CD4-positive, alpha-beta T cell (primary cell): Measurements from ENCODE around the gene NR5A1. TPM values are rescaled to one million over a fixed set of nuclear protein-coding genes. Genes with fewer than 3 reads are reported as not detected.

Experiments used
- ATAC-seq: fragments of 200-7000 bp; cut with Tn5 transposase; one replicate; pipeline ENCODE4 v1.10.0; 2022; ENCODE audit warnings: mild to moderate bottlenecking; ENCODE audit not compliant: poor library complexity
- CTCF ChIA-PET: fragments of 350-600 bp; sonication (Branson Sonifier 250); formaldehyde crosslinking; loops from one replicate; lab custom pipeline; 2021; ENCODE audit warnings: antibody characterized with exemption, inconsistent platforms; lab: Charles Lee
- POLR2A ChIA-PET: fragments of 350-600 bp; sonication (Branson Sonifier 250); formaldehyde crosslinking; loops from one replicate; lab custom pipeline; 2021; ENCODE audit warnings: antibody characterized with exemption, inconsistent platforms; lab: Charles Lee
- DNase-seq, 14 experiments: peaks; one replicate each; pipeline ENCODE4 v3.0.0-alpha.2; 2013 to 2020; ENCODE audit warnings: mixed read lengths in 2 of 14
- H3K27ac ChIP-seq, 2 donors: one replicate each; pipeline versions ENCODE4 v1.5.1 to v1.7.0; 2013; ENCODE audit warnings: low read length in 2 of 2, low read depth in 1 of 2, mild to moderate bottlenecking in 1 of 2
- H3K27me3 ChIP-seq, 2 experiments: 1 replicate in 1 of 2; 2 replicates in 1 of 2; pipeline versions ENCODE4 v1.6.1 to v1.7.0; 2013; ENCODE audit warnings: low read length in 2 of 2, control low read depth in 1 of 2, mild to moderate bottlenecking in 1 of 2, moderate library complexity in 1 of 2; ENCODE audit not compliant: insufficient read depth in 2 of 2, control insufficient read depth in 1 of 2
- H3K36me3 ChIP-seq: one replicate; pipeline ENCODE4 v1.6.1; 2013; ENCODE audit warnings: low read length, control low read depth; ENCODE audit not compliant: insufficient read depth
- H3K4me1 ChIP-seq: one replicate; pipeline ENCODE4 v1.6.1; 2013; ENCODE audit warnings: low read length, control low read depth; ENCODE audit not compliant: insufficient read depth
- H3K4me3 ChIP-seq: one replicate; pipeline ENCODE4 v1.5.1; 2013; ENCODE audit warnings: mild to moderate bottlenecking, low read length, moderate library complexity
- H3K9me3 ChIP-seq, 2 experiments: 1 replicate in 1 of 2; 2 replicates in 1 of 2; pipeline versions ENCODE4 v1.6.1 to v1.7.0; 2013; ENCODE audit warnings: low read length in 2 of 2, mild to moderate bottlenecking in 2 of 2, control low read depth in 1 of 2, moderate library complexity in 1 of 2; ENCODE audit not compliant: control insufficient read depth in 1 of 2, insufficient read depth in 1 of 2
- H3K27ac Mint-ChIP-seq: one replicate; pipeline ENCODE4 v1.8.0; 2020; ENCODE audit warnings: mixed read lengths
- H3K27me3 Mint-ChIP-seq: one replicate; pipeline ENCODE4 v1.8.0; 2021; ENCODE audit warnings: mixed read lengths
- H3K36me3 Mint-ChIP-seq: one replicate; pipeline ENCODE4 v1.8.0; 2021; ENCODE audit warnings: low read depth, mixed read lengths
- H3K4me1 Mint-ChIP-seq: one replicate; pipeline ENCODE4 v1.8.0; 2021; ENCODE audit warnings: low read depth, mixed read lengths
- H3K4me3 Mint-ChIP-seq: one replicate; pipeline ENCODE4 v1.8.0; 2020; ENCODE audit warnings: mild to moderate bottlenecking, mixed read lengths
- H3K9me3 Mint-ChIP-seq: one replicate; pipeline ENCODE4 v1.8.0; 2020; ENCODE audit warnings: mixed read lengths
- intact Hi-C, 2 experiments: fragments of 100-400 bp; cut with DNase I in 1 of 2; cut with micrococcal nuclease in 1 of 2; formaldehyde crosslinking; loops; one replicate each; pipeline versions ENCODE4 v1.15.1 to v1.9.0; 2023 to 2025; cut with DNase I, micrococcal nuclease
- total RNA-seq, 174 experiments: library from RNA in 2 of 174; stranded (reverse) in 2 of 174; gene quantifications; one replicate each; pipeline ENCODE4 v1.2.3 and lab custom pipeline; 2021 to 2026
- TF ChIP-seq, protein P1 (sequence below): fragments of 200-600 bp; IDR thresholded peaks from one replicate; pipeline ENCODE4 v1.8.0; 2022; ENCODE audit warnings: antibody characterized with exemption, mild to moderate bottlenecking

NR5A1 gene
- total RNA-seq, 2 experiments from 2014 or later, result not detected

DNA sequence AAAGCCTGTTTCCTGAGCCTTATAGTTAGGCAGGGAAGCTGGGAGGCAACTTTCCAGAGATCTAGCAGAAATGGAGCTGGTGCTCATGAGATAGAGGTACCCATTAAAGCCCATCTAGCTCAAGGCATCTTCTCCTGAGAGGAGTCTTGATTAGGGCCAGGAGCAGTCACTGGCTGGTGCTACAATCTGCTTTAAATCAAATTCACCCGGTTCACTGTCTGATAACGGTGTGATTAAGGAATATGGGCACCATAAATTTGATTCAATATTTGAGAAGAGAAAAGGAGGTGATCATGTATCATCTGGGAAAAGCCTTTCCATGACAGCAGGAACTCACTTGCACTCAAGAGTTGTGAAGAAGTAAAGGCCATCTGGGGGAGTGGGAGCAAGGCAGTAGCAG is 23.9 kb upstream of the NR5A1 start:
- POLR2A ChIA-PET, result no interaction called here
- H3K9me3 ChIP-seq, result no peaks in the 10 kb centered on the region
- CTCF ChIA-PET, result no interaction called here
- H3K4me3 ChIP-seq, result no peak overlapping the region
- Mint-ChIP-seq H3K27me3 (peaks cover 4% of the 10 kb centered on the region), H3K9me3 (no peaks in the 10 kb centered on the region), H3K4me3 (no peak overlapping the region), H3K27ac (no peak overlapping the region), H3K36me3 (no peaks in the 10 kb centered on the region), H3K4me1 (no peaks in the 10 kb centered on the region)
- TF ChIP-seq, protein P1, sequence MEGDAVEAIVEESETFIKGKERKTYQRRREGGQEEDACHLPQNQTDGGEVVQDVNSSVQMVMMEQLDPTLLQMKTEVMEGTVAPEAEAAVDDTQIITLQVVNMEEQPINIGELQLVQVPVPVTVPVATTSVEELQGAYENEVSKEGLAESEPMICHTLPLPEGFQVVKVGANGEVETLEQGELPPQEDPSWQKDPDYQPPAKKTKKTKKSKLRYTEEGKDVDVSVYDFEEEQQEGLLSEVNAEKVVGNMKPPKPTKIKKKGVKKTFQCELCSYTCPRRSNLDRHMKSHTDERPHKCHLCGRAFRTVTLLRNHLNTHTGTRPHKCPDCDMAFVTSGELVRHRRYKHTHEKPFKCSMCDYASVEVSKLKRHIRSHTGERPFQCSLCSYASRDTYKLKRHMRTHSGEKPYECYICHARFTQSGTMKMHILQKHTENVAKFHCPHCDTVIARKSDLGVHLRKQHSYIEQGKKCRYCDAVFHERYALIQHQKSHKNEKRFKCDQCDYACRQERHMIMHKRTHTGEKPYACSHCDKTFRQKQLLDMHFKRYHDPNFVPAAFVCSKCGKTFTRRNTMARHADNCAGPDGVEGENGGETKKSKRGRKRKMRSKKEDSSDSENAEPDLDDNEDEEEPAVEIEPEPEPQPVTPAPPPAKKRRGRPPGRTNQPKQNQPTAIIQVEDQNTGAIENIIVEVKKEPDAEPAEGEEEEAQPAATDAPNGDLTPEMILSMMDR, result no peak
- DNase-seq (no peak), ATAC-seq (no peak)
- no peak overlapping the region for H3K27ac ChIP-seq
- intact Hi-C loops, result no loop called here
- no peaks in the 10 kb centered on the region for H3K36me3 ChIP-seq
- no peaks in the 10 kb centered on the region for H3K4me1 ChIP-seq
- no peaks in the 10 kb centered on the region for H3K27me3 ChIP-seq

DNA sequence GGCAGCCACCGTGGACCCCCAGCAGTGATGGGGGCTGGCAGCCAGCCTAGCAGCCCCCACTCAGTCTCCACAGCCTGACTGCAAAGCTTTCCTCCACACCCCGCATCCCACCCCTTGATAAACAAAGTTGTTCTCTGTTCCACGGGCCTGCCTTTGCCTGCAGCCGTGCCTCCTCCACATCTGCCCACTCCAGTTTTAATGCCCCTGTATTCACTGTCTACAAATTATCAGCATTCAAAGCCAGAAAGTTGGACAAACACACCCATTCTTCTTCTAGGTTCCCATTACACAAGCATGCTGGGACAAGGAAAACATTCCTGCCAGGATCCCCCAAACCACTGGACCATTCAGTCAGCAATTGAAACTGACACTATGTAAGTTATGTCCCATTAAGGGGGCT is 23.0 kb upstream of the NR5A1 start:
- DNase-seq (no peak), ATAC-seq (no peak)
- no peaks in the 10 kb centered on the region for H3K36me3 Mint-ChIP-seq
- POLR2A ChIA-PET, result no interaction called here
- H3K4me1 Mint-ChIP-seq, result no peaks in the 10 kb centered on the region
- no peaks in the 10 kb centered on the region for H3K27me3 Mint-ChIP-seq
- intact Hi-C loops, result no loop called here
- H3K9me3 Mint-ChIP-seq, result no peaks in the 10 kb centered on the region
- H3K4me3 Mint-ChIP-seq, result no peak overlapping the region
- CTCF ChIA-PET, result no interaction called here
- Histone ChIP-seq H3K36me3 (no peaks in the 10 kb centered on the region), H3K27ac (no peak overlapping the region), H3K4me3 (no peak overlapping the region), H3K9me3 (no peaks in the 10 kb centered on the region), H3K27me3 (no peaks in the 10 kb centered on the region), H3K4me1 (no peaks in the 10 kb centered on the region)
- TF ChIP-seq, protein P1, result no peak
- no peak overlapping the region for H3K27ac Mint-ChIP-seq

DNA sequence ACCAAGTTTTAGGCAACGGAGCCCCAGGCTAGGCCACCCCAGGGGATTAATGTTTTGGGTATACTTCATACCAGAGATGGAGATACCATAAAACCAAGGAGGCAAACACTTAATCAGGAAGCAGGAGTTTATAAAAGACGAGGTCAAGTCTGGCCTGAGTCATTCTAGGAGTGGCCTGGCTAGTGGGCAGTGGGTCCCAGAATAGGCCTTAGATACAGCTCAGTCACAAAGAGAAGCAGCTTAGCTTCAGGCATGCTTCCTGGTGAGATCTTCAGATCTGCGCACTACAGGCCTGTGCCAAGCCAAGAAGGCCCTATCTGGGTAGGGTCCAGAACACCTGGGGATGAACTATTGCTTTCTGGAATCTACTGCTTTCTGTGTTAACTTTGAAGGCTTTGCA is 20.6 kb upstream of the NR5A1 start:
- POLR2A ChIA-PET, result no interaction called here
- H3K36me3 ChIP-seq, result no peaks in the 10 kb centered on the region
- H3K4me1 ChIP-seq, result no peaks in the 10 kb centered on the region
- Mint-ChIP-seq H3K4me3 (no peak overlapping the region), H3K27ac (no peak overlapping the region), H3K9me3 (no peaks in the 10 kb centered on the region), H3K36me3 (no peaks in the 10 kb centered on the region), H3K27me3 (no peaks in the 10 kb centered on the region), H3K4me1 (no peaks in the 10 kb centered on the region)
- intact Hi-C loops, result no loop called here
- H3K4me3 ChIP-seq, result no peak overlapping the region
- DNase-seq (no peak), ATAC-seq (no peak)
- TF ChIP-seq, protein P1, result no peak
- no peaks in the 10 kb centered on the region for H3K27me3 ChIP-seq
- no peak overlapping the region for H3K27ac ChIP-seq
- no peaks in the 10 kb centered on the region for H3K9me3 ChIP-seq
- CTCF ChIA-PET, result no interaction called here
